Measurements from ENCODE around the gene STAT5B. TPM values are rescaled to one million over a fixed set of nuclear protein-coding genes. Genes with fewer than 3 reads are reported as not detected.
A peak's percentile ranks its signal among the peaks of the same experiment; 100 is the strongest.

STAT5B gene
- total RNA-seq, 1 experiment from 2014 or later: 102 TPM

DNA sequence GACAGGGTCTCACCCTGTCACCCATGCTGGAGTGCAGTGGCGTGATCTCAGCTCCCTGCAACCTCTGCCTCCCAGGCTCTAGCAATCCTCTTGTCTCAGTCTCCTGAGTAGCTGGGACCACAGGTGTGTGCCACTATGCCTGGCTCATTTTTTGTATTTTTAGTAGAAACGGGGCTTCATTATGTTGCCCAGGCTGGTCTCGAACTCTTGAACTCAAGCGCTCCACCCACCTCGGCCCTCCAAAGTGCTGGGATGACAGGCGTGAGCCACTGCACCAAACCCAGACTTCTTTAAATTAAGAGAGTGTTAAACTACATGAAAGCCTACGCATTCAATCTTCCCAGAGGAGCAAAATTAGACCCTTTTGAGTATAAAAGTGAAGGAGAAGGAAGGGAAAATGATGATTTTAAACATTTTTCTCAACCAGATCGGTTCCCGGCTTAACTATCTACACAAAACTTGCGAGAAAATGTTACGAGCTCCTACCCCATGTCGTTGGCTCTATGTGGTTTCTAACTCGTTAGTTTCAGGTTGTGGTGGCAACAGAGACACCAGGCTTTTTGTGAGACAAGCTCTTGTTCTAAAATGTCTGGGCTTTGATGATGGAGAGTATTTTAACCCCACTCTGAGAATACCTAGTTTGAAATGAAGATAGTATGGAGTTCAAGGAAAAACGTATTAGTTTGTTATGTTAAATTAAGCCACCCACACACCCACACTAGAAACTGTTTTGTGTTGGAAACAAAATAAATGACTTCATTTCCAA, 26.3 kb downstream of the STAT5B start:
- no peaks in the 10 kb centered on the region for H3K9me3 ChIP-seq (ENCODE audit: control insufficient read depth, insufficient read depth, low read depth, low read length)
- DNase-seq (ENCODE audit: low read depth, low spot score) (no peak), ATAC-seq (no peak)
- in situ Hi-C loops (cut with HindIII; ENCODE audit: low pct_unique_long_range_greater_than_20kb, low sequenced_read_pairs) (no loop called here), intact Hi-C loops (cut with micrococcal nuclease; ENCODE audit: unreplicated experiment) (no loop called here)
- H3K27me3 ChIP-seq (ENCODE audit: control insufficient read depth, insufficient read depth, low read length): no peaks in the 10 kb centered on the region
- ChIA-PET POLR2A (no interaction called here), CTCF (interaction anchor here (0.6 kb wide), 1 partner anchor 125 kb away, joined by 5 read pairs; no protein-coding TSS in a partner anchor)
- H3K4me1 ChIP-seq (ENCODE audit: control insufficient read depth, insufficient read depth, low read length): peaks cover 87% of the 10 kb centered on the region
- peak overlapping the region; percentile 100 for H3K27ac ChIP-seq (ENCODE audit: low read length)
- TF ChIP-seq TCF7L2 (IDR thresholded peaks at IDR 0.05; ENCODE audit: low read depth, low read length): no peak
- no peak for TF ChIP-seq POLR2AphosphoS5 (IDR thresholded peaks at IDR 0.05; ENCODE audit: low read depth, low read length)
- TF ChIP-seq, protein P1, sequence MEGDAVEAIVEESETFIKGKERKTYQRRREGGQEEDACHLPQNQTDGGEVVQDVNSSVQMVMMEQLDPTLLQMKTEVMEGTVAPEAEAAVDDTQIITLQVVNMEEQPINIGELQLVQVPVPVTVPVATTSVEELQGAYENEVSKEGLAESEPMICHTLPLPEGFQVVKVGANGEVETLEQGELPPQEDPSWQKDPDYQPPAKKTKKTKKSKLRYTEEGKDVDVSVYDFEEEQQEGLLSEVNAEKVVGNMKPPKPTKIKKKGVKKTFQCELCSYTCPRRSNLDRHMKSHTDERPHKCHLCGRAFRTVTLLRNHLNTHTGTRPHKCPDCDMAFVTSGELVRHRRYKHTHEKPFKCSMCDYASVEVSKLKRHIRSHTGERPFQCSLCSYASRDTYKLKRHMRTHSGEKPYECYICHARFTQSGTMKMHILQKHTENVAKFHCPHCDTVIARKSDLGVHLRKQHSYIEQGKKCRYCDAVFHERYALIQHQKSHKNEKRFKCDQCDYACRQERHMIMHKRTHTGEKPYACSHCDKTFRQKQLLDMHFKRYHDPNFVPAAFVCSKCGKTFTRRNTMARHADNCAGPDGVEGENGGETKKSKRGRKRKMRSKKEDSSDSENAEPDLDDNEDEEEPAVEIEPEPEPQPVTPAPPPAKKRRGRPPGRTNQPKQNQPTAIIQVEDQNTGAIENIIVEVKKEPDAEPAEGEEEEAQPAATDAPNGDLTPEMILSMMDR (IDR thresholded peaks at IDR 0.05): no peak
- TF ChIP-seq SIN3A (IDR thresholded peaks at IDR 0.05; ENCODE audit: borderline replicate concordance, insufficient read depth, low read depth, low read length): no peak
- TF ChIP-seq, protein P2, sequence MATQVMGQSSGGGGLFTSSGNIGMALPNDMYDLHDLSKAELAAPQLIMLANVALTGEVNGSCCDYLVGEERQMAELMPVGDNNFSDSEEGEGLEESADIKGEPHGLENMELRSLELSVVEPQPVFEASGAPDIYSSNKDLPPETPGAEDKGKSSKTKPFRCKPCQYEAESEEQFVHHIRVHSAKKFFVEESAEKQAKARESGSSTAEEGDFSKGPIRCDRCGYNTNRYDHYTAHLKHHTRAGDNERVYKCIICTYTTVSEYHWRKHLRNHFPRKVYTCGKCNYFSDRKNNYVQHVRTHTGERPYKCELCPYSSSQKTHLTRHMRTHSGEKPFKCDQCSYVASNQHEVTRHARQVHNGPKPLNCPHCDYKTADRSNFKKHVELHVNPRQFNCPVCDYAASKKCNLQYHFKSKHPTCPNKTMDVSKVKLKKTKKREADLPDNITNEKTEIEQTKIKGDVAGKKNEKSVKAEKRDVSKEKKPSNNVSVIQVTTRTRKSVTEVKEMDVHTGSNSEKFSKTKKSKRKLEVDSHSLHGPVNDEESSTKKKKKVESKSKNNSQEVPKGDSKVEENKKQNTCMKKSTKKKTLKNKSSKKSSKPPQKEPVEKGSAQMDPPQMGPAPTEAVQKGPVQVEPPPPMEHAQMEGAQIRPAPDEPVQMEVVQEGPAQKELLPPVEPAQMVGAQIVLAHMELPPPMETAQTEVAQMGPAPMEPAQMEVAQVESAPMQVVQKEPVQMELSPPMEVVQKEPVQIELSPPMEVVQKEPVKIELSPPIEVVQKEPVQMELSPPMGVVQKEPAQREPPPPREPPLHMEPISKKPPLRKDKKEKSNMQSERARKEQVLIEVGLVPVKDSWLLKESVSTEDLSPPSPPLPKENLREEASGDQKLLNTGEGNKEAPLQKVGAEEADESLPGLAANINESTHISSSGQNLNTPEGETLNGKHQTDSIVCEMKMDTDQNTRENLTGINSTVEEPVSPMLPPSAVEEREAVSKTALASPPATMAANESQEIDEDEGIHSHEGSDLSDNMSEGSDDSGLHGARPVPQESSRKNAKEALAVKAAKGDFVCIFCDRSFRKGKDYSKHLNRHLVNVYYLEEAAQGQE (IDR thresholded peaks at IDR 0.05; ENCODE audit: insufficient read depth in 1 of 2, low read depth in 2 of 2, low read length in 1 of 2): no peak
- no TSS peak for BruUV-seq (replicated peaks)
- H3K36me3 ChIP-seq (ENCODE audit: control insufficient read depth, insufficient read depth, low read length): no peaks in the 10 kb centered on the region
- no peak overlapping the region for H3K4me3 ChIP-seq (ENCODE audit: low read depth in 2 of 2, low read length in 2 of 2)

DNA sequence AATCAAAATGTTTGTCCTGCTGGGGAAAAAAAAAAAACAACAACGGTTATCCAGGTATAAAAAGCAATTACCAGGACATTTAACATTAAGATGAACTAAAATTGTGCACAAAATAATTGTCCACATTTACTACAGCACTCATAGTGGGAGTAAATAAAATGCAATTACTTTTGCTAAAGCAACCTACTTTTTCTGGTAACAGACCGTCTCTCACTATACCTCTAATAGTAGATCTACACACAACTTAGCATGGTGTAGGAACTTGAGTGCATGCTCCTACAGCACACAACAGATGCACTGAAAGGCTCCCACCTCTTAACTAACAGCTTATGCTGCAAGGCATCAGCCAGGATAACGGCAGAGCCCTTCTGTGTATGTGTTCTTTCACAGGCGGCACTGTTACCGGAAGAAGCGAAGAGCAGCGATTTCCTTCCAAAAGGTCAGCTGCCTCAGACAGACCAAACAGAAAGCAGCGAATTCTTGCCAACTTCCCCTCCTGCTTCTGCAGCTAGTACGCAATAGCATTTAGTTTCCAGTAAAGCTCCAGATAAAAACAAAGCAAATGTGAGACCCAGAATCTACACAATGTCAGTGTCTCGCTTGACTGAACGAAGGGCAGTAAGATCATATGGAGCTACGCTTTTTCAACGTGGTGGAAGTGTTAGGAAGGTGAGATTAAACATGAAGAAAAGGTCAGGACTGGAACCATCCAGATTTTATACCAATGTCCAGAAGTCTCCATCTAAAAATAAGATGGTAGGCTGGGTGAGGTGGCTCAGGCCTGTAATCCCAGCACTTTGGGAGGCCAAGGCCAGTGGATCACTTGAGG, 27.6 kb downstream of the STAT5B start:
- in situ Hi-C loops (cut with HindIII; ENCODE audit: low pct_unique_long_range_greater_than_20kb, low sequenced_read_pairs): no loop called here

More for the DNA sequence above, 27.6 kb downstream of the STAT5B start:
- ATAC-seq (peak; percentile 66), DNase-seq (ENCODE audit: low read depth, low spot score) (no peak)
- Histone ChIP-seq H3K4me3 (ENCODE audit: low read depth in 2 of 2, low read length in 2 of 2) (peak overlapping the region; percentile 5 to 47; a peak in 3 of 4 replicates), H3K9me3 (ENCODE audit: control insufficient read depth, insufficient read depth, low read depth, low read length) (no peaks in the 10 kb centered on the region), H3K27me3 (ENCODE audit: control insufficient read depth, insufficient read depth, low read length) (no peaks in the 10 kb centered on the region), H3K4me1 (ENCODE audit: control insufficient read depth, insufficient read depth, low read length) (peaks cover 82% of the 10 kb centered on the region), H3K27ac (ENCODE audit: low read length) (peak overlapping the region; percentile 100), H3K36me3 (ENCODE audit: control insufficient read depth, insufficient read depth, low read length) (no peaks in the 10 kb centered on the region)
- ChIA-PET CTCF (interaction anchor here (1.2 kb wide), 1 partner anchor 13 kb away, joined by 9 read pairs; no protein-coding TSS in a partner anchor), POLR2A (interaction anchor here (0.6 to 1.0 kb wide), 5 partner anchors 9 to 41 kb away, joined by 3 to 10 read pairs (median 4); no protein-coding TSS in a partner anchor)
- TF ChIP-seq, protein P2 (IDR thresholded peaks at IDR 0.05; ENCODE audit: insufficient read depth in 1 of 2, low read depth in 2 of 2, low read length in 1 of 2): no peak
- TF ChIP-seq POLR2AphosphoS5 (IDR thresholded peaks at IDR 0.05; ENCODE audit: low read depth, low read length): no peak
- TF ChIP-seq, protein P1 (IDR thresholded peaks at IDR 0.05): no peak
- no peak for TF ChIP-seq TCF7L2 (IDR thresholded peaks at IDR 0.05; ENCODE audit: low read depth, low read length)
- no peak for TF ChIP-seq SIN3A (IDR thresholded peaks at IDR 0.05; ENCODE audit: borderline replicate concordance, insufficient read depth, low read depth, low read length)
- intact Hi-C loops (cut with micrococcal nuclease; ENCODE audit: unreplicated experiment): no loop called here
- BruUV-seq (replicated peaks): no TSS peak
